Liver (tissue), 3 donors: ENCODE measurements around the gene SLC24A3.

Experiments used
- CTCF ChIP-seq: fragments of 150-350 bp; IDR thresholded peaks from 2 replicates; pipeline ENCODE4 v1.5.1; 2017; ENCODE audit warnings: improper control_type of control experiment, low read depth, low read length; ENCODE audit not compliant: missing input control
- EGR1 ChIP-seq, 2 donors: IDR thresholded peaks; 2 replicates each; pipeline ENCODE4 v1.6.1; 2016 to 2018; ENCODE audit warnings: antibody characterized with exemption in 2 of 2, low read depth in 2 of 2
- FOXA1 ChIP-seq: IDR thresholded peaks from 2 replicates; pipeline ENCODE4 v1.6.1; 2016; ENCODE audit warnings: antibody characterized with exemption
- GABPA ChIP-seq, 2 donors: IDR thresholded peaks in 1 of 2; conservative IDR thresholded peaks in 1 of 2; 2 replicates each; pipeline ENCODE4 v1.6.1; 2016; ENCODE audit warnings: antibody characterized with exemption in 2 of 2, mild to moderate bottlenecking in 1 of 2, moderate library complexity in 1 of 2
- HNF4G ChIP-seq: IDR thresholded peaks from 2 replicates; pipeline ENCODE4 v1.6.1; 2016; ENCODE audit warnings: antibody characterized with exemption
- JUND ChIP-seq, 2 donors: IDR thresholded peaks; 2 replicates each; pipeline ENCODE4 v1.6.1; 2016; ENCODE audit warnings: antibody characterized with exemption in 2 of 2
- RAD21 ChIP-seq, 2 donors: IDR thresholded peaks; 2 replicates each; pipeline ENCODE4 v1.6.1; 2016; ENCODE audit warnings: antibody characterized with exemption in 2 of 2, mild to moderate bottlenecking in 2 of 2
- REST ChIP-seq: IDR thresholded peaks from 2 replicates; pipeline ENCODE4 v1.6.1; 2016; ENCODE audit warnings: antibody characterized with exemption, mild to moderate bottlenecking
- RXRA ChIP-seq, 2 donors: IDR thresholded peaks; 2 replicates each; pipeline ENCODE4 v1.6.1; 2017 to 2018; ENCODE audit warnings: antibody characterized with exemption in 2 of 2, mild to moderate bottlenecking in 1 of 2
- SP1 ChIP-seq: IDR thresholded peaks from 2 replicates; pipeline ENCODE4 v1.6.1; 2018; ENCODE audit warnings: antibody characterized with exemption, mild to moderate bottlenecking
- TAF1 ChIP-seq: conservative IDR thresholded peaks from 2 replicates; pipeline ENCODE4 v1.6.1; 2016; ENCODE audit warnings: antibody characterized with exemption, mild to moderate bottlenecking
- YY1 ChIP-seq: IDR thresholded peaks from 2 replicates; pipeline ENCODE4 v1.6.1; 2016; ENCODE audit warnings: antibody characterized with exemption, mild to moderate bottlenecking
- TF ChIP-seq, protein P1 (sequence below): IDR thresholded peaks from 2 replicates; pipeline ENCODE4 v1.6.1; 2016; ENCODE audit warnings: antibody characterized with exemption
- TF ChIP-seq, protein P2 (sequence below): IDR thresholded peaks from 2 replicates; pipeline ENCODE4 v1.6.1; 2016; ENCODE audit warnings: antibody characterized with exemption
- donor health status: healthy.
- donor health status: healthy.

DNA sequence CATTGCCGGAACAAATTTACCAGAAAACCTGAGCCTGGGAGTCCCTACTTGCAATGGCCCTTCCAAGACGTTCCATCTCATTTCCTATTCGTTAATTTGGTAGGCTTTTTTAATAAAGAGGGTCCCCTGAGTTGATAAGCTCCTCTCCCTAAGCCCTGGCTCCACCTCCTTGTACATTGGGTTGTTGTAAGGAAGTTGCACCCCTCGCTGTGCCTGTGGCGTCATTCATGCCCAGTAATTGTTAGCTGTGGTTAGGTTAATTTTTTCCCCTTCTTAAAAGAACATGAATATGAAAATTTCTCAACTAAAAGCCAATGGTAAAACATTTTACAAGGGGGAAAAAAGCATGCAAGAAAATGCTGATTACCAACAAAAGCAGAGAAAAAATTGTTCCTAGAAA is 91.9 kb downstream of the SLC24A3 start:
- no peak for TF ChIP-seq CTCF
- no peak for TF ChIP-seq YY1
- TF ChIP-seq HNF4G = no peak
- TF ChIP-seq, protein P1, sequence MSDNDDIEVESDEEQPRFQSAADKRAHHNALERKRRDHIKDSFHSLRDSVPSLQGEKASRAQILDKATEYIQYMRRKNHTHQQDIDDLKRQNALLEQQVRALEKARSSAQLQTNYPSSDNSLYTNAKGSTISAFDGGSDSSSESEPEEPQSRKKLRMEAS = no peak
- TF ChIP-seq TAF1 = no peak
- TF ChIP-seq RXRA (IDR thresholded peaks at IDR 0.05) = no peak
- TF ChIP-seq, protein P2, sequence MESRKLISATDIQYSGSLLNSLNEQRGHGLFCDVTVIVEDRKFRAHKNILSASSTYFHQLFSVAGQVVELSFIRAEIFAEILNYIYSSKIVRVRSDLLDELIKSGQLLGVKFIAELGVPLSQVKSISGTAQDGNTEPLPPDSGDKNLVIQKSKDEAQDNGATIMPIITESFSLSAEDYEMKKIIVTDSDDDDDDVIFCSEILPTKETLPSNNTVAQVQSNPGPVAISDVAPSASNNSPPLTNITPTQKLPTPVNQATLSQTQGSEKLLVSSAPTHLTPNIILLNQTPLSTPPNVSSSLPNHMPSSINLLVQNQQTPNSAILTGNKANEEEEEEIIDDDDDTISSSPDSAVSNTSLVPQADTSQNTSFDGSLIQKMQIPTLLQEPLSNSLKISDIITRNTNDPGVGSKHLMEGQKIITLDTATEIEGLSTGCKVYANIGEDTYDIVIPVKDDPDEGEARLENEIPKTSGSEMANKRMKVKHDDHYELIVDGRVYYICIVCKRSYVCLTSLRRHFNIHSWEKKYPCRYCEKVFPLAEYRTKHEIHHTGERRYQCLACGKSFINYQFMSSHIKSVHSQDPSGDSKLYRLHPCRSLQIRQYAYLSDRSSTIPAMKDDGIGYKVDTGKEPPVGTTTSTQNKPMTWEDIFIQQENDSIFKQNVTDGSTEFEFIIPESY = no peak
- TF ChIP-seq EGR1 (IDR thresholded peaks at IDR 0.05; ENCODE audit: low read depth in 2 of 2) = no peak
- TF ChIP-seq JUND (IDR thresholded peaks at IDR 0.05) = no peak
- TF ChIP-seq RAD21 (IDR thresholded peaks at IDR 0.05) = no peak
- TF ChIP-seq FOXA1 = no peak
- TF ChIP-seq SP1 = no peak
- TF ChIP-seq REST = no peak
- TF ChIP-seq GABPA (IDR thresholded peaks at IDR 0.05 in 1 of 2, conservative IDR thresholded peaks at IDR 0.05 in 1 of 2) = no peak
